Left ventricle myocardium inferior (tissue), 1 donor: ENCODE results near the gene AP2B1. TPM values are rescaled to one million over a fixed set of nuclear protein-coding genes. Genes with fewer than 3 reads are reported as not detected.

ENCODE experiments used
- DNase-seq: peaks from one replicate; pipeline ENCODE4 v3.0.0-alpha.2; 2020
- H3K27ac ChIP-seq: fragments of 200-600 bp; replicated peaks from 2 replicates; pipeline ENCODE4 v1.8.0; 2021
- H3K27me3 ChIP-seq: fragments of 200-600 bp; 2 replicates; pipeline ENCODE4 v1.8.0; 2021; ENCODE audit warnings: low read depth
- H3K36me3 ChIP-seq: fragments of 200-600 bp; 2 replicates; pipeline ENCODE4 v1.8.0; 2021
- H3K4me1 ChIP-seq: fragments of 200-600 bp; 2 replicates; pipeline ENCODE4 v1.8.0; 2021
- H3K4me3 ChIP-seq: fragments of 200-600 bp; 2 replicates; pipeline ENCODE4 v1.8.0; 2021; ENCODE audit warnings: mild to moderate bottlenecking, moderate library complexity
- H3K9me3 ChIP-seq: fragments of 200-600 bp; replicated peaks from 2 replicates; pipeline ENCODE4 v1.8.0; 2021
- intact Hi-C: fragments of 100-400 bp; cut with micrococcal nuclease; formaldehyde crosslinking; loops from one replicate; pipeline ENCODE4 v1.11.0; 2022
- total RNA-seq: library from RNA; stranded (reverse); fragmentation: NEBNext Ultra II Directional; extraction: Animal tissue kit (Norgen Biotek cat#: 25700); gene quantifications from one replicate; pipeline ENCODE4 v1.2.1, GENCODE V29; 2021
- TF ChIP-seq, protein P1 (sequence below): fragments of 200-600 bp; IDR thresholded peaks from 2 replicates; pipeline ENCODE4 v1.8.0; 2021; ENCODE audit warnings: antibody characterized with exemption, mild to moderate bottlenecking, borderline replicate concordance
- donor health status: DM: no; HTN: yes; CAD: no; lungs with severe emphysema.

Gene AP2B1
- total RNA-seq, 1 donor from 2014 or later, result 113 TPM

DNA sequence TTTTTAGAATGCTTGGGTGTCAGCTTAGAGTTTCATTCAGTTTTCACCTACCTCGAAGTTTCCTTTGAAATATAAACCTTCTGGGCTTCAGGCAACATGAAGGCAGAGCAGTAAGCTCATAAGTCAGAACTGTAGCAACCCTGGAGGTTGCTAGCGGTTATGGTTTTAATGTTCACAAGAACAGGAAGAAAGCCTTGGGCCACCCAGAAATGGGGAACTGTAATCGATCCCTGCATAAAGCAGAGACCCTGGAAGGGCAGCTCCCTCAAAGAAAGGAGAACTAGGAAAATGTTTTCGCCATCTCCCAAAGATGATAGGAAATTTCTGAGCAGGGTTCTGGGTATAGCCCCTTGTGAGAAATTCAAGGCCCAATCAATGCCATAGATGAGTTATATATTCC is 96.5 kb downstream of the AP2B1 start:
- Histone ChIP-seq H3K27ac (no peak overlapping the region), H3K36me3 (peaks cover 89% of the 10 kb centered on the region), H3K4me3 (no peak overlapping the region), H3K4me1 (no peaks in the 10 kb centered on the region), H3K27me3 (no peaks in the 10 kb centered on the region), H3K9me3 (no peaks in the 10 kb centered on the region)
- DNase-seq, result no peak
- TF ChIP-seq, protein P1, sequence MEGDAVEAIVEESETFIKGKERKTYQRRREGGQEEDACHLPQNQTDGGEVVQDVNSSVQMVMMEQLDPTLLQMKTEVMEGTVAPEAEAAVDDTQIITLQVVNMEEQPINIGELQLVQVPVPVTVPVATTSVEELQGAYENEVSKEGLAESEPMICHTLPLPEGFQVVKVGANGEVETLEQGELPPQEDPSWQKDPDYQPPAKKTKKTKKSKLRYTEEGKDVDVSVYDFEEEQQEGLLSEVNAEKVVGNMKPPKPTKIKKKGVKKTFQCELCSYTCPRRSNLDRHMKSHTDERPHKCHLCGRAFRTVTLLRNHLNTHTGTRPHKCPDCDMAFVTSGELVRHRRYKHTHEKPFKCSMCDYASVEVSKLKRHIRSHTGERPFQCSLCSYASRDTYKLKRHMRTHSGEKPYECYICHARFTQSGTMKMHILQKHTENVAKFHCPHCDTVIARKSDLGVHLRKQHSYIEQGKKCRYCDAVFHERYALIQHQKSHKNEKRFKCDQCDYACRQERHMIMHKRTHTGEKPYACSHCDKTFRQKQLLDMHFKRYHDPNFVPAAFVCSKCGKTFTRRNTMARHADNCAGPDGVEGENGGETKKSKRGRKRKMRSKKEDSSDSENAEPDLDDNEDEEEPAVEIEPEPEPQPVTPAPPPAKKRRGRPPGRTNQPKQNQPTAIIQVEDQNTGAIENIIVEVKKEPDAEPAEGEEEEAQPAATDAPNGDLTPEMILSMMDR, result no peak
- intact Hi-C loops, result no loop called here

GRCh38 chr17:35684055-35684802 is 97.1 kb downstream of the AP2B1 start:
- intact Hi-C loops, result no loop called here
- TF ChIP-seq, protein P1, result no peak
- Histone ChIP-seq H3K4me1 (no peaks in the 10 kb centered on the region), H3K4me3 (no peak overlapping the region), H3K27me3 (no peaks in the 10 kb centered on the region), H3K36me3 (peaks cover 90% of the 10 kb centered on the region), H3K27ac (no peak overlapping the region), H3K9me3 (no peaks in the 10 kb centered on the region)
- DNase-seq, result no peak

DNA sequence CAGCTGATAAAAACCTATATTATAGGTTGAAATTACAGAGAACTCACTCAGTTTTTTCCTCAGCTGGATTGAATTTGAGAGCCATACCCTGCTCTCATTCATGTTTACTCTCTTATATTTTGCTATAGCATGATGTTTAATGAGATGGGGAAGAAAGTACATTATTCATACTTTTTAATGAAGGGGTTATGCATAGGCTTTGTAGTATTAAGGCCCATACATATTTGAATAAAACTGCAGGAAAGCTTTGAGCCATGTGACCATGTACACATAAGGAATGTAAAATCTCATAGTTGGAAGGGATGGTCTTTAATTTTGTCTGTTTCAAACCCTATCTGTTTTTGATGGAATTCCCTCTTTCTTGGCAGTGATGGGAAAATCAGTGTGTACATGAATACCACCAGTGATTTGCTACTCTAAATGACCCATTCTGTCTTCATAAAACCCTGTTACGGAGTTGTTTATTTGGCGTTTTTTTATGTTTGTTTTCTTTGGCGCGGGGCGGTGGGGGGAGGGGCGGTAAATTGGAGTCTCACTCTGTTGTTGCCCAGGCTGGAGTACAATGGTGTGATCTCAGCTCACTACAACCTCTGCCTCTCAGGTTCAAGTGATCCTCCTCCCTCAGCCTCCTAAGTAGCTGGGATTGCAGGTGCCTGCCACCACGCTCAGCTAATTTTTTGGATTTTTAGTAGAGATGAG is 105.5 kb downstream of the AP2B1 start:
- Histone ChIP-seq H3K9me3 (no peaks in the 10 kb centered on the region), H3K4me3 (no peak overlapping the region), H3K4me1 (peaks cover 19% of the 10 kb centered on the region), H3K27me3 (no peaks in the 10 kb centered on the region), H3K27ac (no peak overlapping the region), H3K36me3 (peaks cover 63% of the 10 kb centered on the region)
- DNase-seq, result no peak
- intact Hi-C loops, result no loop called here
- TF ChIP-seq, protein P1, result no peak

GRCh38 chr17:35693662-35694061 is 106.5 kb downstream of the AP2B1 start:
- no peak overlapping the region for H3K27ac ChIP-seq
- H3K36me3 ChIP-seq, result peaks cover 53% of the 10 kb centered on the region
- peaks cover 19% of the 10 kb centered on the region for H3K4me1 ChIP-seq
- H3K27me3 ChIP-seq, result no peaks in the 10 kb centered on the region
- TF ChIP-seq, protein P1, result no peak
- no peak overlapping the region for H3K4me3 ChIP-seq
- no peak for DNase-seq
- H3K9me3 ChIP-seq, result no peaks in the 10 kb centered on the region
- intact Hi-C loops, result no loop called here

DNA sequence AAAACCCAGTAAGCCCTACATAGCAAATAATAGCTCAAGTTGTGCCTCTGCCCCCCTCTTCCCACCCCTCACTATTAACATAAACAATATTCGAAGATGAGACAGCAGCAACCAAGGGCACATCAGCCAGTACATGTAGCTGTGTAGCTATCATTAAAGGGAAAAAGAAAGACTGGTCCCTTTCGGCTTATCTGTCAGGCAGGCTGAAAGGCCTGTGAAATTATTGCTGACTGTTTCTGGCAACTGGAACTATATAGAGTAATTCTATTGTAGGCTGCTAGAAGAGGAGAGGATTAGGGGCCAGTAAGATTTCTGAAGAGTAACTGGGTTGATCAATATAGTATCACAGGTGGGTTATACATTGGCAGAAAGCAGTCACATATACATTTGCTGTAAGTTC is 107.8 kb downstream of the AP2B1 start:
- Histone ChIP-seq H3K27ac (peak overlapping the region; percentile 53), H3K4me1 (peaks cover 19% of the 10 kb centered on the region), H3K9me3 (no peaks in the 10 kb centered on the region), H3K27me3 (no peaks in the 10 kb centered on the region), H3K4me3 (no peak overlapping the region), H3K36me3 (peaks cover 41% of the 10 kb centered on the region)
- intact Hi-C loops, result no loop called here
- TF ChIP-seq, protein P1, result no peak
- no peak for DNase-seq
